Activated CD8-positive, alpha-beta memory T cell treated with anti-CD3 and anti-CD28 coated beads, Interleukin-2, amount 10 ng/mL, durations not matched to agents 7 days and 5 days (primary cell): ENCODE data around the gene CCDC149. TPM values are rescaled to one million over a fixed set of nuclear protein-coding genes. Genes with fewer than 3 reads are reported as not detected.

Source experiments
- ATAC-seq: fragments of 150-1000 bp; cut with Tn5 transposase; one replicate; pipeline ENCODE4 v1.10.0; 2021; ENCODE audit warnings: moderate library complexity
- CTCF ChIA-PET: fragments of 350-600 bp; sonication (Branson Sonifier 250); formaldehyde crosslinking; loops from one replicate; lab custom pipeline; 2021; ENCODE audit warnings: antibody characterized with exemption; lab: Charles Lee
- DNase-seq: peaks from one replicate; pipeline ENCODE4 v3.0.0-alpha.2; 2020
- H3K27ac Mint-ChIP-seq: one replicate; pipeline ENCODE4 v1.8.0; 2021; ENCODE audit warnings: mild to moderate bottlenecking, mixed read lengths
- H3K27me3 Mint-ChIP-seq: one replicate; pipeline ENCODE4 v1.8.0; 2021; ENCODE audit warnings: mixed read lengths
- H3K36me3 Mint-ChIP-seq: one replicate; pipeline ENCODE4 v1.8.0; 2021; ENCODE audit warnings: mild to moderate bottlenecking, mixed read lengths
- H3K4me1 Mint-ChIP-seq: one replicate; pipeline ENCODE4 v1.8.0; 2021; ENCODE audit warnings: mixed read lengths
- H3K4me3 Mint-ChIP-seq: one replicate; pipeline ENCODE4 v1.8.0; 2021; ENCODE audit warnings: mild to moderate bottlenecking, moderate library complexity, mixed read lengths
- H3K9me3 Mint-ChIP-seq: one replicate; pipeline ENCODE4 v1.8.0; 2022; ENCODE audit warnings: low read depth, mixed read lengths
- total RNA-seq, 2 experiments: library from RNA; stranded (reverse); gene quantifications; one replicate each; pipeline ENCODE4 v1.2.3, GENCODE V29; 2021

The CCDC149 gene
- total RNA-seq, 2 experiments from 2014 or later = not detected

- Mint-ChIP-seq H3K4me3 (no peak within 1 kb of the TSS), H3K9me3 (peaks cover 2% of the 10 kb centered on the region), H3K27me3 (peaks cover 16% of the 10 kb centered on the region), H3K4me1 (no peaks in the 10 kb centered on the region), H3K36me3 (no peaks in the 10 kb centered on the region), H3K27ac (no peak within 1 kb of the TSS)
- DNase-seq = no peak
- CTCF ChIA-PET = no interaction called here
- ATAC-seq = no peak
Observed at GRCh38 chr4:24794916-24795665, 117.8 kb downstream of the CCDC149 start, which contains the start of gene SOD3. TSS of gene SOD3 (plus strand) at chr4:24795573. CDS start at chr4:24799522, 3,949 bp downstream.

- peaks cover 16% of the 10 kb centered on the region for H3K27me3 Mint-ChIP-seq
Observed at GRCh38 chr4:24794480-24794879, 118.4 kb downstream of the CCDC149 start.

GRCh38 chr4:24794051-24794450 lies 118.8 kb downstream of the CCDC149 start:
- H3K9me3 Mint-ChIP-seq = peaks cover 2% of the 10 kb centered on the region
- peaks cover 11% of the 10 kb centered on the region for H3K27me3 Mint-ChIP-seq
- no peak overlapping the region for H3K27ac Mint-ChIP-seq
- DNase-seq (no peak), ATAC-seq (no peak)
- no peak overlapping the region for H3K4me3 Mint-ChIP-seq
- CTCF ChIA-PET = no interaction called here
- H3K36me3 Mint-ChIP-seq = no peaks in the 10 kb centered on the region
- H3K4me1 Mint-ChIP-seq = no peaks in the 10 kb centered on the region

More at GRCh38 chr4:24794480-24794879, 118.4 kb downstream of the CCDC149 start:
- Mint-ChIP-seq H3K27ac (no peak overlapping the region), H3K4me1 (no peaks in the 10 kb centered on the region), H3K9me3 (peaks cover 2% of the 10 kb centered on the region), H3K36me3 (no peaks in the 10 kb centered on the region), H3K4me3 (no peak overlapping the region)
- CTCF ChIA-PET = no interaction called here
- no peak for DNase-seq
- no peak for ATAC-seq

- CTCF ChIA-PET = no interaction called here
- peaks cover 2% of the 10 kb centered on the region for H3K9me3 Mint-ChIP-seq
- H3K4me1 Mint-ChIP-seq = no peaks in the 10 kb centered on the region
- no peak overlapping the region for H3K4me3 Mint-ChIP-seq
- H3K36me3 Mint-ChIP-seq = no peaks in the 10 kb centered on the region
- peaks cover 5% of the 10 kb centered on the region for H3K27me3 Mint-ChIP-seq
- DNase-seq = no peak
- H3K27ac Mint-ChIP-seq = no peak overlapping the region
- no peak for ATAC-seq
Observed at GRCh38 chr4:24793219-24794005, 119.4 kb downstream of the CCDC149 start.

- H3K27ac Mint-ChIP-seq = no peak overlapping the region
- no peak for DNase-seq
- H3K36me3 Mint-ChIP-seq = no peaks in the 10 kb centered on the region
- no peak overlapping the region for H3K4me3 Mint-ChIP-seq
- peaks cover 2% of the 10 kb centered on the region for H3K9me3 Mint-ChIP-seq
- H3K4me1 Mint-ChIP-seq = no peaks in the 10 kb centered on the region
- H3K27me3 Mint-ChIP-seq = no peaks in the 10 kb centered on the region
- CTCF ChIA-PET = no interaction called here
- no peak for ATAC-seq
Observed at GRCh38 chr4:24792552-24792951, 120.3 kb downstream of the CCDC149 start.

- DNase-seq = no peak
- no peaks in the 10 kb centered on the region for H3K4me1 Mint-ChIP-seq
- no peaks in the 10 kb centered on the region for H3K27me3 Mint-ChIP-seq
- CTCF ChIA-PET = no interaction called here
- ATAC-seq = no peak
- H3K27ac Mint-ChIP-seq = no peak overlapping the region
- peaks cover 2% of the 10 kb centered on the region for H3K9me3 Mint-ChIP-seq
- no peak overlapping the region for H3K4me3 Mint-ChIP-seq
- H3K36me3 Mint-ChIP-seq = no peaks in the 10 kb centered on the region
Observed at GRCh38 chr4:24791043-24791442, 121.8 kb downstream of the CCDC149 start.

GRCh38 chr4:24783506-24783905 lies 129.3 kb downstream of the CCDC149 start:
- H3K9me3 Mint-ChIP-seq = no peaks in the 10 kb centered on the region
- DNase-seq = no peak
- H3K27me3 Mint-ChIP-seq = peaks cover 2% of the 10 kb centered on the region
- H3K4me3 Mint-ChIP-seq = no peak overlapping the region
- no peaks in the 10 kb centered on the region for H3K36me3 Mint-ChIP-seq
- ATAC-seq = no peak
- H3K27ac Mint-ChIP-seq = no peak overlapping the region
- H3K4me1 Mint-ChIP-seq = no peaks in the 10 kb centered on the region
- CTCF ChIA-PET = no interaction called here

- Mint-ChIP-seq H3K4me1 (no peaks in the 10 kb centered on the region), H3K36me3 (no peaks in the 10 kb centered on the region), H3K9me3 (no peaks in the 10 kb centered on the region), H3K27ac (no peak overlapping the region), H3K4me3 (no peak overlapping the region), H3K27me3 (peaks cover 2% of the 10 kb centered on the region)
- DNase-seq = no peak
- no peak for ATAC-seq
- CTCF ChIA-PET = no interaction called here
Observed at GRCh38 chr4:24781999-24782745, 130.7 kb downstream of the CCDC149 start.

- Mint-ChIP-seq H3K27ac (no peak overlapping the region), H3K4me1 (no peaks in the 10 kb centered on the region), H3K36me3 (no peaks in the 10 kb centered on the region), H3K4me3 (no peak overlapping the region), H3K27me3 (peaks cover 2% of the 10 kb centered on the region), H3K9me3 (no peaks in the 10 kb centered on the region)
- ATAC-seq (no peak), DNase-seq (no peak)
- CTCF ChIA-PET = no interaction called here
Observed at GRCh38 chr4:24780936-24781495, 131.8 kb downstream of the CCDC149 start.

- CTCF ChIA-PET = no interaction called here
- DNase-seq (no peak), ATAC-seq (no peak)
- Mint-ChIP-seq H3K9me3 (no peaks in the 10 kb centered on the region), H3K4me3 (no peak overlapping the region), H3K4me1 (no peaks in the 10 kb centered on the region), H3K27ac (no peak overlapping the region), H3K27me3 (peaks cover 1% of the 10 kb centered on the region), H3K36me3 (no peaks in the 10 kb centered on the region)
Observed at GRCh38 chr4:24778464-24779225, 134.2 kb downstream of the CCDC149 start.

- no peaks in the 10 kb centered on the region for H3K4me1 Mint-ChIP-seq
- H3K4me3 Mint-ChIP-seq = no peak overlapping the region
- H3K36me3 Mint-ChIP-seq = no peaks in the 10 kb centered on the region
- DNase-seq (no peak), ATAC-seq (no peak)
- CTCF ChIA-PET = no interaction called here
- no peaks in the 10 kb centered on the region for H3K27me3 Mint-ChIP-seq
- no peak overlapping the region for H3K27ac Mint-ChIP-seq
- no peaks in the 10 kb centered on the region for H3K9me3 Mint-ChIP-seq
Observed at GRCh38 chr4:24777536-24778463, 135.0 kb downstream of the CCDC149 start.

- H3K4me1 Mint-ChIP-seq = no peaks in the 10 kb centered on the region
- H3K36me3 Mint-ChIP-seq = no peaks in the 10 kb centered on the region
- CTCF ChIA-PET = no interaction called here
- DNase-seq = no peak
- H3K27me3 Mint-ChIP-seq = no peaks in the 10 kb centered on the region
- no peak overlapping the region for H3K27ac Mint-ChIP-seq
- no peak for ATAC-seq
- H3K9me3 Mint-ChIP-seq = peaks cover 3% of the 10 kb centered on the region
- H3K4me3 Mint-ChIP-seq = no peak overlapping the region
Observed at GRCh38 chr4:24775750-24776149, 137.1 kb downstream of the CCDC149 start.
